NCI-H2227 (cell line): Measurements from ENCODE around the gene ZNF385B.
"Not testable (repeated sequence)": the region's sequence is repeated elsewhere in the genome, so short reads cannot be mapped to it uniquely, and the experiment has no call there.

Experiments
- DNase-seq: peaks from one replicate; lab custom pipeline; 2025; ENCODE audit not compliant: unreplicated experiment; lab: John Stamatoyannopoulos, UW

The ZNF385B gene

GRCh38 chr2:179636100-179636980 lies 225.1 kb downstream of the ZNF385B start:
- peak; percentile 15 for DNase-seq

GRCh38 chr2:179631769-179632385 lies 229.5 kb downstream of the ZNF385B start:
- not testable (repeated sequence) for DNase-seq

- not testable (repeated sequence) for DNase-seq
Measured at GRCh38 chr2:179629776-179630175, 231.6 kb downstream of the ZNF385B start.

- no peak for DNase-seq
Measured at GRCh38 chr2:179626261-179626660, 235.2 kb downstream of the ZNF385B start.

- DNase-seq, result no peak
Measured at GRCh38 chr2:179622635-179623300, 238.6 kb downstream of the ZNF385B start.

GRCh38 chr2:179622112-179622511 lies 239.3 kb downstream of the ZNF385B start:
- DNase-seq, result no peak

GRCh38 chr2:179619947-179620467 lies 241.4 kb downstream of the ZNF385B start:
- DNase-seq, result no peak

GRCh38 chr2:179614121-179614520 lies 247.3 kb downstream of the ZNF385B start:
- DNase-seq, result no peak

- no peak for DNase-seq
Measured at GRCh38 chr2:179613701-179614100, 247.7 kb downstream of the ZNF385B start.

- DNase-seq, result no peak
Measured at GRCh38 chr2:179613299-179613651, 248.1 kb downstream of the ZNF385B start.

- DNase-seq, result no peak
Measured at GRCh38 chr2:179612591-179613298, 248.7 kb downstream of the ZNF385B start.

GRCh38 chr2:179612108-179612507 lies 249.3 kb downstream of the ZNF385B start:
- no peak for DNase-seq

GRCh38 chr2:179606141-179606540 lies 255.3 kb downstream of the ZNF385B start:
- DNase-seq, result no peak

GRCh38 chr2:179605341-179605740 lies 256.1 kb downstream of the ZNF385B start:
- no peak for DNase-seq

- DNase-seq, result no peak
Measured at GRCh38 chr2:179604598-179604997, 256.8 kb downstream of the ZNF385B start.

GRCh38 chr2:179602452-179602851 lies 259.0 kb downstream of the ZNF385B start:
- DNase-seq, result no peak

GRCh38 chr2:179596018-179596417 lies 265.4 kb downstream of the ZNF385B start:
- DNase-seq, result no peak

- no peak for DNase-seq
Measured at GRCh38 chr2:179595284-179595683, 266.1 kb downstream of the ZNF385B start.

GRCh38 chr2:179594268-179595112 lies 266.9 kb downstream of the ZNF385B start:
- no peak for DNase-seq

- DNase-seq, result no peak
Measured at GRCh38 chr2:179593323-179593722, 268.1 kb downstream of the ZNF385B start.
